HEK293T (cell line): ENCODE results near the gene NKG7.

ENCODE experiments used
- ARNT ChIP-seq: fragments of 450-650 bp; IDR thresholded peaks from 2 replicates; pipeline ENCODE4 v1.6.1; 2017; ENCODE audit warnings: mild to moderate bottlenecking
- BHLHE40 ChIP-seq: fragments of 450-650 bp; IDR thresholded peaks from 2 replicates; pipeline ENCODE4 v1.6.1; 2016; ENCODE audit warnings: mild to moderate bottlenecking, moderate library complexity, borderline replicate concordance
- ELF4 ChIP-seq: fragments of 450-650 bp; IDR thresholded peaks from 2 replicates; pipeline ENCODE4 v1.6.1; 2017; ENCODE audit warnings: antibody characterized with exemption
- FOXA1 ChIP-seq: fragments of 450-650 bp; IDR thresholded peaks from 2 replicates; pipeline ENCODE4 v1.6.1; 2016; ENCODE audit warnings: mild to moderate bottlenecking
- FOXK2 ChIP-seq: fragments of 450-650 bp; IDR thresholded peaks from 2 replicates; pipeline ENCODE4 v1.6.1; 2016; ENCODE audit warnings: mild to moderate bottlenecking
- FOXM1 ChIP-seq: fragments of 450-650 bp; IDR thresholded peaks from 2 replicates; pipeline ENCODE4 v1.6.1; 2017; ENCODE audit warnings: mild to moderate bottlenecking, borderline replicate concordance
- L3MBTL2 ChIP-seq: fragments of 450-650 bp; conservative IDR thresholded peaks from 2 replicates; pipeline ENCODE4 v1.6.1; 2016; ENCODE audit warnings: mild to moderate bottlenecking
- SP1 ChIP-seq: fragments of 450-650 bp; IDR thresholded peaks from 2 replicates; pipeline ENCODE4 v1.6.1; 2017
- ZNF384 ChIP-seq: fragments of 450-650 bp; IDR thresholded peaks from 2 replicates; pipeline ENCODE4 v1.6.1; 2016
- TF ChIP-seq, protein P1 (sequence below): fragments of 450-650 bp; IDR thresholded peaks from 2 replicates; pipeline ENCODE4 v1.6.1; 2016

DNA sequence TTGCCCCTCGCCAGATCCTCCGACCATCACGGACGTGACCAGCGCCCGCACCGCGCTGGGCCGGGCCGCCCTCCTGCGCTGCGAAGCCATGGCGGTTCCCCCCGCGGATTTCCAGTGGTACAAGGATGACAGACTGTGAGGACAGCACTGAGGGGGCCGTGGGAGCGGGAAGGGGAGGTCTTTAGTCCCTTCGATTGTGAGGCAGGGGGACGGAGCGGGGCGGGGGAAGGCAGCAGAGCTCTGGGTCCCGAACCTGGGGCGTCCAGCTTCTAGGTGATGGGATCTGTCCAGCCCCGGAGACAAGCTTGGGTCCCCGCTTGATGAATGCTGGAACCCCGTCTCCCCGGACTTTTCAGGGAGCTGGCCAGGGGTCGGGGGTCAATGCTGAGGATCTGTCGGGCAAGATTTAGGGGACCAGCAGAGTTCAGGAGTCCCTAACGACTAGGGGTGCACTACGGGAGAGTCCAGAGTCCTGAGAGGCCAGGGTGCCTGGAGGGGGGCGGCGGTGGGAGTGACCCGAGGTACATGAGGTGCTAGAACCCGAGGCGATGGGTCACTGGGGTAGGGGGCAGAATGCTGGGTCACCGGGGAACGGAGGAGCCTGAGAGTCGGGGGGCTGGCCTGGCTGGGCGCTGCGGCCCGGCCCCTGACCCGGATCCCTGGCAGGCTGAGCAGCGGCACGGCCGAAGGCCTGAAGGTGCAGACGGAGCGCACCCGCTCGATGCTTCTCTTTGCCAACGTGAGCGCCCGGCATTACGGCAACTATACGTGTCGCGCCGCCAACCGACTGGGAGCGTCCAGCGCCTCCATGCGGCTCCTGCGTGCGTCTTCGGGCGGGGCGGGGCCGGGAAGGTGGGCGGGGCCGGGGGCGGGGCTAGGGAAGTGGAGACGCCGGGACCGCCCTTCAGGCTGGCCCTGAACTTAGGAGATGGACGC, 45.1 kb downstream of the NKG7 start:
- TF ChIP-seq FOXK2 (no peak), FOXM1 (no peak), ELF4 (no peak), FOXA1 (no peak), ZNF384 (no peak), SP1 (no peak), L3MBTL2 (peak; percentile 38), BHLHE40 (no peak), ARNT (no peak)
- TF ChIP-seq, protein P1, sequence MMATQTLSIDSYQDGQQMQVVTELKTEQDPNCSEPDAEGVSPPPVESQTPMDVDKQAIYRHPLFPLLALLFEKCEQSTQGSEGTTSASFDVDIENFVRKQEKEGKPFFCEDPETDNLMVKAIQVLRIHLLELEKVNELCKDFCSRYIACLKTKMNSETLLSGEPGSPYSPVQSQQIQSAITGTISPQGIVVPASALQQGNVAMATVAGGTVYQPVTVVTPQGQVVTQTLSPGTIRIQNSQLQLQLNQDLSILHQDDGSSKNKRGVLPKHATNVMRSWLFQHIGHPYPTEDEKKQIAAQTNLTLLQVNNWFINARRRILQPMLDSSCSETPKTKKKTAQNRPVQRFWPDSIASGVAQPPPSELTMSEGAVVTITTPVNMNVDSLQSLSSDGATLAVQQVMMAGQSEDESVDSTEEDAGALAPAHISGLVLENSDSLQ: no peak
